Hematopoietic multipotent progenitor cell treated with erythropoietin and hydrocortisone succinate and interleukin-3 and kit ligand, for 4 days (in vitro differentiated cells): ENCODE measurements around the gene HTT-AS.
"Not testable (repeated sequence)": the region's sequence is repeated elsewhere in the genome, so short reads cannot be mapped to it uniquely, and the experiment has no call there.

Experiments
- DNase-seq: peaks from one replicate; pipeline ENCODE4 v3.0.0-alpha.2; 2015

The HTT-AS gene

DNA sequence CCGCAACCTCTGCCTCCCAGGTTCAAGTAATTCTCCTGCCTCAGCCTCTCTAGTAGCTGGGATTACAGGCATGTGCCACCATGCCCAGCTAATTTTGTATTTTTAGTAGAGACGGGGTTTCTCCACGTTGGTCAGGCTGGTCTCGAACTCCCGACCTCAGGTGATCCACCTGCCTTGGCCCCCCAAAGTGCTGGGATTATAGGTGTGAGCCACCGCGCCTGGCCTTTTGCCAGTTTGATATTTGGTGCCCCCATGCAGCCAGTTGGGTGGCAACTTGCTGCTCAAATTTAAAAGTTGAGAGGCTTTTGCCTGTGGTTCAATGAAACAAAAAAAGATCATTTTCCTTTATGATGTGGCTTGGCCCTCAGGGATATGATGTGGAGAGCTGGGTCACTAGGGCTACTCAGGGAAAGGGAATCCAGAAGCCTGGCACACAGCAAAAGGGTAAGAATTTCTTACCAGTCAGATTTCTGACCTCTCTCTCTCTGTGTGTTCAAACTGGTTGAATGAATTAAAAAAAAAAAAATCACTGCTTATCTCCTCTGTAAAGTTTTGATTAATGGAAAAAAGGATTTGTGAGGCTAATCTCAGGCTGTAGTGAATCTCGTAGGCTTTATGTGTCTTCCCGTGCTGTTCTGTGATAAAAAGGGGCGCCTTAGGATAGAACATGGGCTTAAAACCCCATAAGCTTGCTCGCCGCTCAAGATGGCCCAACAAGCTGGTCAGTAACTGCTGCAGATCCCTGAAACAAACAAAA lies 23.0 kb downstream of the HTT-AS start:
- not testable (repeated sequence) for DNase-seq

GRCh38 chr4:3047464-3048286 lies 26.7 kb downstream of the HTT-AS start:
- peak; percentile 81 for DNase-seq

DNA sequence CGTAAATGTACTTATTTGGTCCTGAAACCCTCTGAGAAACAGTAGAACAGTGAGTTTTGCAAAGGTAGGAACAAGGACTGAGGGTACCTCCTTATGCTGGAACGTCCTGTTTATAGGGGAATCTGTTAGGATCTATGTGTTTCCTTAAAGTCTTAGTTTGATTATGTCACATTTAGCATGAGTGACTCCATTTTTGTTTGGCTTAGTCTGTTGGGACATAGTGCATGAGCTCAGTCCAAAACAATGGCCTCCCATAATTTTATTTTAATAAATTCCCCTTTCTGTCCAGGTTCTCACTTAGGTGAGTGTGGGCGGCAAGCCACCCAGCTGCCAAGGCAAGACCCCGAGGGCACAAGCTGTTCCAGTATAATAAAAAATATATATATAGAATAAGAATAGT lies 27.7 kb downstream of the HTT-AS start:
- no peak for DNase-seq

- DNase-seq, result peak; percentile 32
Measured at GRCh38 chr4:3046162-3046561, 28.2 kb downstream of the HTT-AS start.

DNA sequence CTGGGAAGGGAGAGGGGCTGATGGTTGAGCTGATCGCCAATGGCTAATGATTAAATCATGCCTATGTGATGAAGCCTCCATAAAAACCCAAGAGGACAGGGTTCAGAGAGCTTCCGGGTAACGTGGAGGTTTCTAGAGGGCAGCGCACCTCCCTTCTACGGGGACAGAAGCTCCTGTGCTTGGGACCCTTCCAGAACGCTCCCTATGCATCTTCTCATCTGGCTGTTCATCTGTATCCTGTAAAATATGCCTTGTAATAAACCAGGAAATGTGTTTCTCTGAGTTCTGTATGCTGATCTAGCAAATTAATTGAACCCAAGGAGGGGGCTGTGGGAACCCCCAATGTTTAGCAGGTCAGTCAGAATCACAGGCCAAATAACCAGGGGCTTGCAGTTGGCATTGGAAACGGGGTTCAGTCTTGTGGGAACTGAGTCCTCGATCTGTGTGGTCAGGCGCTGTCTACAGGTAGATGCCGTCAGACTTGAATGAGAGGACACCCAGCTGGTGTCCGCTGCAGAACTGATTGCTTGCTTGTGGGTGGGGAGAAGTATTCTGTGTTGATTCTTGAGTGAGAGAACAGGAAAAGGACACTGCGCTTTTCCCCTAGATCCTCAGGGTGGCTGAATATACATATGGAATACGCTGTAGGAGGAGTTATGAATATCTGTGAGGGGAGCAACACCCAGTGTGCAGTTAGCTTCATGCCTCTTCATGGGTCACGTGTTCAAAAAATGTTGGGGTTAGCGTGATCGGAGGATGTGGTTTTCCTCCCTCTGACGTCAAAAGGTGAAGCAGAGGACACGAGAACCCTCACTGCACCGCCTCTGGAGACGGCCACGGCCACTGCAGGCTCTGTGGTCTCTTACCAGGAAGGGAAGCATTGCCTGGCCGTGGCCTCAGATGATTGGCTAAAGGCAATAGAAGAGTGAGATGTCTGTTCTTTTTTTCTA lies 29.2 kb downstream of the HTT-AS start:
- DNase-seq, result peak; percentile 82

DNA sequence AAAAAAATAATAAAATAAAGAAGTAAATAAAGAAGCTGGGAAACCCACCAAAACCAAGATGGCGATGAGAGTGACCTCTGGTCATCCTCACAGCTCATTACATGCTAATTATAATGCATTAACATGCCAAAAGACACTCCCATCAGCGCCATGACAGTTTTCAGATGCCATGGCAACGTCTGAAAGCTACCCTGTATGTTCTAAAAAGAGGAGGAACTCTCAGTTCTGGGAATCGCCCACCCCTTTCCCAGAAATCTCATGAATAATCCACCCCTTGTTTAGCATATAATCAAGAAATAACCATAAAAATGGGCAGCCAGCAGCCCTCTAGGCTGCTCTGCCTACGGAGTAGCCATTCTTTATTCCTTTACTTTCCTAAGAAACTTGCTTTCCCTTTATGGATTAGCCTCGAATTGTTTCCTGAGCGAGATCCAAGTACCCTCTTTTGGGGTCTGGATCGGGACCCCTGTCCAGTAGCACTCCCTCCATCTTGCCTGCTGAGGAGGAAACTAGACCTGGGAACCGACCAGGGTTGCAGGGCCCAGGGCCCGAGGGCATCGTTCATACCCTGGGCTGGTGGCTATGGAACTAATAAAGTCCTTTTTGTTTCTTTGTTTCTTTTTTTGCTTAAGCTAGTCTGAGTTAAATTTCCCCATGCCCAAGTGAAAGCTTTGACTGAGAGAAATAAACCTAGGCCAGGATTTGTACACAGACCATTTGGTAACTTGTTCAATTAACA lies 30.9 kb downstream of the HTT-AS start:
- peak; percentile 18 for DNase-seq

DNA sequence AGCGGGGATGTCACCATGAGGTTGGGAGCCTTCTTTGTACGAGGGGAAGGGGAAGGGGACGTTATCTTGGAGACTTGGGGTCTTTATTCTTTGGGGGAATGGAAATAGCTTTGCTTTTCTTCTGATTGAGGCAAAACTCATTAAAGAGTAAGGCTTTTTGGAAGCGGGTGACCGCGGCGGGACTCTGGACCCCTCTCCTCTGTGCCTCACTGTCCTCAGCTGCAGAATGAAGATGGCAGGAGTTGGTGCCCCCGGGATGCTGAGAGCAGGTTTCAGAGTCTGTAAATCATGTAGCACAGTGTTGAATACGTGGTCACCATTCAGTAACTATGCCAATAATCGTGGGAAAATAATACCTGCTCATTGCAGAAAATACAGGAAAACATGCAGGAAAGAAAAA lies 32.1 kb downstream of the HTT-AS start:
- DNase-seq, result no peak

DNA sequence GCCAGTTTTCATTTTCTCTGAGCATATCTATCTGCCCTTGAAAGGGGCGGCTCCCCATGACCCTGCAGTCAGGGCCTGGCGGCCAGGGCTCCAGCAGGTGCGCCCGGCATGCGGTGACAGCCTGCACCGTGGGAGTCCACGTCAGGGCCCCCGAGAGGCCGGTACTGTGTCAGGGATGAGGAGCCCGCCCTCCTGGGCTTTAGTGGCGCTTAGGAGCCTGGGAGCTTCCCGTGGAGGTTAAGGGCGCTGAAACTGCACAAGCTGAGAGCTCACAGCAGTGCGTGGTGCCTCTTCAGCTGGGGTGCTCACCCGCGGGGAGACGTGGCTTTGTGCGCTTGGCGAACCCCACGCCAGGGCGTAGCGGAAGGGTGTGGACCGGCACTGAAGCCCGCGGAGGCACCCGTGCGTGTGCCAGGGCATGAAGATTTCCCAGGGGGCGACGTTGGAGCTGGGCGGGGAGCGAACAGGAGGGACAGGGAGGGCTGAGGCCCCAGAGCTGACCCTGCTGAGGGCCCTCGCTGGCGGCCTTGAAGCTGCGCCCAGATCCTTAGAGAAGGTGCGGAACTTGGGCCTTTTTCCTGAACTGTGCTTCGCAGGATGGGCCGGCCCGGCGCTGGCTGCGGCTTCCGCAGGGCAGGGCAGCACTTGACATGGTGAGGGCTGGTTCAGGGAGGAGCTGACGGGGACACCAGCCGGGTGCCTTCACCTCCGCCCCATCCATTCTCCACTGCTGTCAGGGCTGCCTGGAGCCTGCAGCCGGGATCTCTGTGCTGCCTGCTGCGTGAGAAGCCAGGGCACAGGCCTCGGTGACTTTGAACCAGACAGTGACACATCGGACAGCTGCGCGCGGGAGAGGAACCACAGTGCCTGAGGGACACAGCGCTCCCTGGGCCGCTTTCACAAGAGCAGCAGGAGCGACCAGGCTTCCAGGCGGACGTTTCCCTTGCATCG lies 32.9 kb downstream of the HTT-AS start:
- DNase-seq, result peak; percentile 67

DNA sequence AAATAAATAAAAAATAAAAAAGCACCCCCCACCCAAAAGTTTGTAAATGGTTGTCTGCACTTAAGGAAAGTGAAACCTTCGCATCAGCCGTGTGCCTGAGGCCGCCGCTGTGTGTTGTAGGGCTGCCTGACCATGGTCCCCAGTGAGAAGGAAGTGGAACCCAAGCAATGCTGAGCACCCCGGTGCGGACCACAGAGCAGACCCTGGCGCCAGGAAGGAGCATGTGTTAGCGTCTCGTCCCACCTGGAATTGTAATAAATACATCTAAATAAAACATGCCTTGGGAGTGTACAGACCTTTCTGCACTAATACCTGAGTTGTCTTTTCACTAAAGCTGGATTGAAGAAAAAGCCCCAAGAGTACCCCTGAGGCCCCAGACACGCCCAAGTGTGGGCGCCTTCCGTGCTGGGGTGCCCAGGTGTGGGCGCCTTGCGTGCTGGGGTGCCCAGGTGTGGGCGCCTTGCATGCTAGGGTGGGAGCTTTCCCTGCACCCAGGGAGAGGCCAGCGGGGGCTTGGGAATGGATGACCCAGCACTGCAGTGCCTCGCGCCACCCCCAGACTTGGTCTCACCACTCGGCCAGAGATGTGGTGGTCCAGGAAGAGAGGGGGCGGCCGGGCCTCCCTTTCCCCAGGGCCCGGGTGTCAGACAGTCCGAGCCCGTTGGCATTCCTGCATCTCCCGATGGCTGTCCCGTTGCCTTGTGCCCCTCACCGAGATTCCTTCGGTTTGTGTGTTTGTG lies 33.7 kb downstream of the HTT-AS start:
- no peak for DNase-seq

DNA sequence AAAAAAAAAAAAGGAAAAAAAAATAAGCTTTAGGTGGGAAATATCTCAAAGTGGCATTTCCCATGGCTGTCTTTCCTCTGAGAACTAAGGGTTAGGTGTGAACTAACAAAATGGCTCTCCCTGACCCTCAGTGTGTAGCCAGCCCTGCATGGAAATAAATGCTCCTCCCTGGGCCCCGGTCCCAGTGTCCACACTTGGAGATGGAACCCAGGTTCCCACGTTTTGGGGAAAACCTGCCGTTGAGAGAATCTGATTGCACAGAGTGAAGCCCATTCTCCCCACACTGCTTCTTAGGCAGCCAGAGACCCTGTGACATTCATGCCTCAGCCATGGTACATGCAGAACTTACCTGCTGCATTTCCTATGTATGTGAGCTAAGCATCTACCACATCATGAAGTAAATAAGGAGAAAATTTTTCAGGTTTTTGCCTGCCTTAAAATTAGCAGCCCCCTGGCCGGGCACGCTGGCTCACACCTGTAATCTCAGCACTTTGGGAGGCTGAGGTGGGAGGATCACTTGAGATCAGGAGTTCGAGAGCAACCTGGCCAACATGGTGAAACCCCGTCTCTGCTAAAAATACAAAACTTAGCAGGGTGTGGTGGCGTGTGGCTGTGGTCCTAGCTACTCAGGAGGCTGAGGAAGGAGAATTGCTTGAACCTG lies 34.5 kb downstream of the HTT-AS start:
- no peak for DNase-seq

GRCh38 chr4:3037957-3038461 lies 36.3 kb downstream of the HTT-AS start:
- peak; percentile 72 for DNase-seq

GRCh38 chr4:3036131-3036952 lies 38.0 kb downstream of the HTT-AS start:
- DNase-seq, result no peak

DNA sequence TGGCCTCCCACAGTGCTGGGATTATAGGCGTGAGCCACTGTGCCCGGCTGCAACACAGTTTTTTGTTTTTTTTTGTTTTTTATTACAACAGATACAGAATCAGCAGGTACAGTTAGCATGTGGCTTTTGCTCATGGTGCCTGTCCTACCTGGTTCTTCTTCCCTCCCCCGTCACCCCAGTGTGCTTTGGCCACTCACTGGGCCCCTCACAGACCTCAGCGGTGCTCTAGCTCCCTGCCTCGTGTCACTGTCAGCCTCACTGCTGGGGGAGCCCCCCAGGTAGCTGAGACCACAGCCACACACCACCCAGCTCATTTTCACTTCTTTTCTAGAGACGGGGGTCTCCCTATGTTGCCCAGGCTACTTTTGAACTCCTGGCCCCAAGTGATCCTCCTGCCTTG lies 38.7 kb downstream of the HTT-AS start:
- no peak for DNase-seq

GRCh38 chr4:3035249-3035648 lies 39.1 kb downstream of the HTT-AS start:
- DNase-seq, result no peak

DNA sequence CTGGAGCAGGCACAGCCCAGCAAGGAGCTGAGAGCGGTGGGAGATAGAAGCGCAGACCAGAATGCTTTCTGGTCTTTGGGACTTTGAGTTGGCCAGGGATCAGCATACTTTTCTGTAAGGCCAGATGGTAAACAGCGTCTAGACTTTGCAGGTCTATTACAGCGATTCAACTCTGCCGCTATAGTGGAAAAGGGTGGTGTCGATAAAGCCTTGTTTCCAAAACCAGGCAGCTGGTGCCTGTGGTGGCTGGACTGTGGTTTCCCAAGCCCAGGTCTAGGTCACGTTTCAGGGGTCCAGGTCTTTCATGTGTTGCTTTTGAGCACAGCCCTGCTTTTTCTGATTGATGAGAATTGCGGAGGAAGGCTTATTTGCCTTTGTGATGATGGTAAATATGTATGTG lies 40.1 kb downstream of the HTT-AS start:
- no peak for DNase-seq

DNA sequence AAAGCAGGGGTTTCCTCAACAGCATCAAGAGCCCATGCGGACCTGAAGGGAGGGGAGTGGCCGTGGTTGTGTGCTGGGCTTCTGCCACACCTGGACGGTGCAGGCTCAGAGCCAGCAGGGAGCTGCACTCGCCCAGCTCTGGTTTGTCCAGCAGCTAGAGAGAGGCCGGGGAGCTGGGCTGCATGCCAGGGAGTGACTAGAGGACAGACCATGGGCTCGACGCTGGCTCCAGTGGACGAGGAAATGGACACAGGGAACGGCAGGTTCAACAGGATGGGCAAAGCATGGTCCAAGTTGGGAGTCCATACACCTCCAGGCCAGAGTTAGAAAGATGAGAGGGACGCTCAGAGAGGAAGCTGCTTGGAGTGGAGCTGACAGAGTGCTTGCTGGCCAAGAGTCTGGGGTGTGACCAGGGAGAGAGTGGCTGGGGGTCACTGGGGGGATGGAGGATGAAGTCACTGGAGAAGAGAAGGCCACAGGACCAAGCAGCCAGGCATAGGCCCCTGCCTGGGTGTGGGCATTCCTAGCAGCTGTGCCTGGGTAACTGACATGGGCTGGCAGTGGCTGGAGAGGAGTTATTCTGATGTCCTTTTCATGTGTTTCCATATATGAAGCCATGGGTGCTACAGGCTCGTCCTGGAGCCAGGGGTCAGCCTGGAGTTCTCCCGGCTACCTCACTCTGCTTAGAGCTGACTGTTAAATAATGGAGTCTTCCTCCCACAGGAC lies 42.8 kb downstream of the HTT-AS start:
- DNase-seq, result no peak

- no peak for DNase-seq
Measured at GRCh38 chr4:3030566-3031356, 43.6 kb downstream of the HTT-AS start.
